Astrocyte (in vitro differentiated cells and primary cell): ENCODE data around the gene SCUBE3. TPM values are rescaled to one million over a fixed set of nuclear protein-coding genes. Genes with fewer than 3 reads are reported as not detected.
A peak's percentile ranks its signal among the peaks of the same experiment; 100 is the strongest.

Source experiments
- DNase-seq: peaks from one replicate; pipeline ENCODE4 v3.0.0-alpha.2; 2010; ENCODE audit warnings: low read depth
- FAIRE-seq: peaks from 2 replicates; lab custom pipeline; 2011; peaks lifted over from hg19 to GRCh38; lab: Jason Lieb, UNC
- H2AFZ ChIP-seq: 2 replicates; pipeline ENCODE4 v1.6.0; 2012; ENCODE audit warnings: low read depth, low read length, inconsistent platforms
- H3K27ac ChIP-seq: 2 replicates; pipeline ENCODE4 v1.5.1; 2011; ENCODE audit warnings: low read depth, low read length, inconsistent platforms
- H3K27me3 ChIP-seq: 2 replicates; pipeline ENCODE4 v1.6.0; 2011; ENCODE audit warnings: low read length, inconsistent platforms; ENCODE audit not compliant: insufficient read depth
- H3K36me3 ChIP-seq: 2 replicates; pipeline ENCODE4 v1.5.1; 2011; ENCODE audit warnings: low read length, inconsistent platforms; ENCODE audit not compliant: insufficient read depth
- H3K4me1 ChIP-seq: 2 replicates; pipeline ENCODE4 v1.5.1; 2011; ENCODE audit warnings: low read length, inconsistent platforms; ENCODE audit not compliant: insufficient read depth
- H3K4me2 ChIP-seq: 2 replicates; pipeline ENCODE4 v1.6.0; 2012; ENCODE audit warnings: low read length, inconsistent platforms
- H3K4me3 ChIP-seq: 2 replicates; pipeline ENCODE4 v1.5.1; 2011; ENCODE audit warnings: low read depth, mild to moderate bottlenecking, low read length, inconsistent platforms; ENCODE audit not compliant: insufficient read depth
- H3K79me2 ChIP-seq: 2 replicates; pipeline ENCODE4 v1.6.0; 2012; ENCODE audit warnings: mild to moderate bottlenecking, low read length, inconsistent platforms; ENCODE audit not compliant: insufficient read depth
- H3K9ac ChIP-seq: 2 replicates; pipeline ENCODE4 v1.6.0; 2012; ENCODE audit warnings: mild to moderate bottlenecking, low read length, inconsistent platforms
- H3K9me3 ChIP-seq: 2 replicates; pipeline ENCODE4 v1.5.1; 2012; ENCODE audit warnings: low read depth, mild to moderate bottlenecking, low read length, inconsistent platforms; ENCODE audit not compliant: insufficient read depth
- H4K20me1 ChIP-seq: 2 replicates; pipeline ENCODE4 v1.6.0; 2012; ENCODE audit warnings: low read length, inconsistent platforms; ENCODE audit not compliant: insufficient read depth
- H3K27ac Mint-ChIP-seq: one replicate; pipeline ENCODE4 v1.8.0; 2021; ENCODE audit warnings: mild to moderate bottlenecking, mixed read lengths; ENCODE audit not compliant: unreplicated experiment
- H3K27me3 Mint-ChIP-seq: one replicate; pipeline ENCODE4 v1.8.0; 2021; ENCODE audit warnings: low read depth, mixed read lengths; ENCODE audit not compliant: unreplicated experiment
- H3K36me3 Mint-ChIP-seq: one replicate; pipeline ENCODE4 v1.8.0; 2021; ENCODE audit warnings: low read depth, mixed read lengths; ENCODE audit not compliant: unreplicated experiment
- H3K4me1 Mint-ChIP-seq: one replicate; pipeline ENCODE4 v1.8.0; 2021; ENCODE audit warnings: low read depth, mixed read lengths; ENCODE audit not compliant: unreplicated experiment
- H3K4me3 Mint-ChIP-seq: one replicate; pipeline ENCODE4 v1.8.0; 2021; ENCODE audit warnings: mild to moderate bottlenecking, moderate library complexity, mixed read lengths; ENCODE audit not compliant: unreplicated experiment
- H3K9me3 Mint-ChIP-seq: one replicate; pipeline ENCODE4 v1.8.0; 2021; ENCODE audit warnings: mild to moderate bottlenecking, mixed read lengths; ENCODE audit not compliant: unreplicated experiment
- CTCF ChIP-seq: IDR thresholded peaks from 2 replicates; pipeline ENCODE4 v1.5.1; 2011; ENCODE audit warnings: low read depth, mild to moderate bottlenecking, inconsistent platforms, low read length, moderate library complexity; ENCODE audit not compliant: insufficient read depth
- EZH2 ChIP-seq: IDR thresholded peaks from 2 replicates; pipeline ENCODE4 v1.6.1; 2012; ENCODE audit warnings: mild to moderate bottlenecking, low read length, inconsistent platforms; ENCODE audit not compliant: insufficient read depth
- total RNA-seq: library from RNA; stranded (reverse); gene quantifications from 2 replicates; pipeline ENCODE4 v1.2.1, GENCODE V29; 2021

SCUBE3 gene
- total RNA-seq, 1 donor from 2014 or later, result 10.1 TPM

GRCh38 chr6:35251949-35252348, 38.2 kb downstream of the SCUBE3 start:
- Mint-ChIP-seq H3K27me3 (no peaks in the 10 kb centered on the region), H3K36me3 (peaks cover 4% of the 10 kb centered on the region), H3K9me3 (no peaks in the 10 kb centered on the region), H3K27ac (peak overlapping the region; percentile 20), H3K4me1 (peaks cover 19% of the 10 kb centered on the region), H3K4me3 (no peak overlapping the region)
- H3K9me3 ChIP-seq, result no peaks in the 10 kb centered on the region
- H2AFZ ChIP-seq, result no peak overlapping the region
- H3K4me2 ChIP-seq, result no peak overlapping the region
- no peak overlapping the region for H3K27ac ChIP-seq
- H3K4me3 ChIP-seq, result no peak overlapping the region
- FAIRE-seq (no peak), DNase-seq (no peak)
- H3K4me1 ChIP-seq, result no peaks in the 10 kb centered on the region
- peaks cover 44% of the 10 kb centered on the region for H4K20me1 ChIP-seq
- TF ChIP-seq CTCF, result no peak
- TF ChIP-seq EZH2, result no peak
- H3K27me3 ChIP-seq, result no peaks in the 10 kb centered on the region
- H3K79me2 ChIP-seq, result peaks cover 29% of the 10 kb centered on the region
- peaks cover 7% of the 10 kb centered on the region for H3K36me3 ChIP-seq
- H3K9ac ChIP-seq, result no peak overlapping the region

GRCh38 chr6:35253249-35253648, 39.5 kb downstream of the SCUBE3 start:
- FAIRE-seq, result no peak
- H3K4me2 ChIP-seq, result no peak overlapping the region
- H3K27me3 ChIP-seq, result no peaks in the 10 kb centered on the region
- Mint-ChIP-seq H3K27ac (no peak overlapping the region), H3K9me3 (no peaks in the 10 kb centered on the region), H3K4me3 (no peak overlapping the region), H3K27me3 (no peaks in the 10 kb centered on the region), H3K4me1 (peaks cover 15% of the 10 kb centered on the region), H3K36me3 (peaks cover 4% of the 10 kb centered on the region)
- DNase-seq, result no peak
- H3K4me3 ChIP-seq, result no peak overlapping the region
- peaks cover 39% of the 10 kb centered on the region for H3K79me2 ChIP-seq
- peaks cover 2% of the 10 kb centered on the region for H3K4me1 ChIP-seq
- H2AFZ ChIP-seq, result no peak overlapping the region
- TF ChIP-seq EZH2 (no peak), CTCF (no peak)
- peaks cover 36% of the 10 kb centered on the region for H4K20me1 ChIP-seq
- no peak overlapping the region for H3K27ac ChIP-seq
- no peaks in the 10 kb centered on the region for H3K9me3 ChIP-seq
- no peak overlapping the region for H3K9ac ChIP-seq
- peaks cover 7% of the 10 kb centered on the region for H3K36me3 ChIP-seq

GRCh38 chr6:35258336-35258735, 44.6 kb downstream of the SCUBE3 start:
- Histone ChIP-seq H2AFZ (peak overlapping the region; percentile 95), H3K4me1 (peaks cover 20% of the 10 kb centered on the region), H3K9me3 (no peaks in the 10 kb centered on the region), H3K27ac (peak overlapping the region; percentile 94), H3K27me3 (no peaks in the 10 kb centered on the region), H3K4me3 (peak overlapping the region; percentile 98), H3K36me3 (no peaks in the 10 kb centered on the region), H3K79me2 (peaks cover 38% of the 10 kb centered on the region), H4K20me1 (peaks cover 1% of the 10 kb centered on the region), H3K9ac (peak overlapping the region; percentile 97), H3K4me2 (peak overlapping the region; percentile 95)
- DNase-seq (no peak), FAIRE-seq (no peak)
- H3K9me3 Mint-ChIP-seq, result no peaks in the 10 kb centered on the region
- TF ChIP-seq EZH2 (no peak), CTCF (no peak)
- H3K27ac Mint-ChIP-seq, result peak overlapping the region; percentile 86
- H3K27me3 Mint-ChIP-seq, result no peaks in the 10 kb centered on the region
- no peaks in the 10 kb centered on the region for H3K36me3 Mint-ChIP-seq
- peaks cover 16% of the 10 kb centered on the region for H3K4me1 Mint-ChIP-seq
- H3K4me3 Mint-ChIP-seq, result peak overlapping the region; percentile 94
